GM06990 (cell line): ENCODE data around the gene OGDHL.

Source experiments
- DNase-seq: peaks from one replicate; pipeline ENCODE4 v3.0.0-alpha.2; 2011; ENCODE audit not compliant: insufficient read length; ENCODE audit errors: extremely low read depth
- H3K27me3 ChIP-seq: replicated peaks from 2 replicates; pipeline ENCODE4 v1.6.0; 2011; ENCODE audit warnings: low read length; ENCODE audit not compliant: control insufficient read depth, insufficient read depth
- H3K36me3 ChIP-seq: 2 replicates; pipeline ENCODE4 v1.5.1; 2011; ENCODE audit warnings: low read length; ENCODE audit not compliant: control insufficient read depth, insufficient read depth
- H3K4me3 ChIP-seq: replicated peaks from 2 replicates; pipeline ENCODE4 v1.5.1; 2011; ENCODE audit warnings: low read depth, mild to moderate bottlenecking, control low read depth, low read length
- CTCF ChIP-seq: IDR thresholded peaks from 2 replicates; pipeline ENCODE4 v1.5.1; 2011; ENCODE audit warnings: low read length, control low read depth, mild to moderate bottlenecking, inconsistent platforms; ENCODE audit not compliant: insufficient read depth, poor library complexity, severe bottlenecking

OGDHL gene

GRCh38 chr10:49741108-49741995 lies 20.8 kb downstream of the OGDHL start:
- no peak for TF ChIP-seq CTCF
- no peaks in the 10 kb centered on the region for H3K36me3 ChIP-seq
- DNase-seq: no peak

GRCh38 chr10:49740346-49741107 lies 21.6 kb downstream of the OGDHL start:
- Histone ChIP-seq H3K27me3 (no peaks in the 10 kb centered on the region), H3K36me3 (no peaks in the 10 kb centered on the region), H3K4me3 (no peak overlapping the region)
- no peak for TF ChIP-seq CTCF
- no peak for DNase-seq

More at GRCh38 chr10:49741108-49741995, 20.8 kb downstream of the OGDHL start:
- Histone ChIP-seq H3K27me3 (no peaks in the 10 kb centered on the region), H3K4me3 (no peak overlapping the region)

- no peaks in the 10 kb centered on the region for H3K36me3 ChIP-seq
- H3K27me3 ChIP-seq: no peaks in the 10 kb centered on the region
- no peak overlapping the region for H3K4me3 ChIP-seq
- no peak for DNase-seq
- TF ChIP-seq CTCF: no peak
Observed at GRCh38 chr10:49739426-49739825, 22.7 kb downstream of the OGDHL start.

- DNase-seq: no peak
- no peaks in the 10 kb centered on the region for H3K27me3 ChIP-seq
- TF ChIP-seq CTCF: no peak
- no peaks in the 10 kb centered on the region for H3K36me3 ChIP-seq
- H3K4me3 ChIP-seq: no peak overlapping the region
Observed at GRCh38 chr10:49738616-49739360, 23.3 kb downstream of the OGDHL start.

GRCh38 chr10:49737474-49738201 lies 24.5 kb downstream of the OGDHL start:
- H3K4me3 ChIP-seq: no peak overlapping the region
- H3K27me3 ChIP-seq: no peaks in the 10 kb centered on the region
- no peaks in the 10 kb centered on the region for H3K36me3 ChIP-seq
- no peak for DNase-seq
- TF ChIP-seq CTCF: no peak
